DMS 273 (cell line): ENCODE data around the gene DNHD1.
A peak's percentile ranks its signal among the peaks of the same experiment; 100 is the strongest.
"Not testable (repeated sequence)": the region's sequence is repeated elsewhere in the genome, so short reads cannot be mapped to it uniquely, and the experiment has no call there.

Experiments used
- DNase-seq: peaks from one replicate; lab custom pipeline; 2025; ENCODE audit not compliant: unreplicated experiment; lab: John Stamatoyannopoulos, UW

The DNHD1 gene

DNA sequence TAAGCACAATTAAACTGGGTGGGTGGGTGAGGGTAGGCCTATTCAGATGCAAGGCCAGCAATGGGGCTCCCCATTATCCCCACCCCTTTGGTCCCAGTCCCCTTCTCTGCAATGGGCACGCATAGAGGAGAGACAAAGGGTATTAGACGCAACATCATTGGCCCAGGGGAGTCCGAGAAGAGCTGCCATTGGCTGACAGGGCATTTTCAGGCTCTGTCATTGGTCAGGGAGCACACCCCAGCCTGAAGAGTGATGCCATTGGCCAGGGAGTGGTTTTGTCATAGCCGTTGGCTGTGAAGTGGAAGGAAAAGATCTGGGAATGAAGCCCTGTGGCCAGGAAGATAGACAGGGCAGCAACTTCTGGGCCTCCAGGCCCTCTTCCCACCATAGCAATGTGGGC lies 20.5 kb upstream of the DNHD1 start:
- no peak for DNase-seq

DNA sequence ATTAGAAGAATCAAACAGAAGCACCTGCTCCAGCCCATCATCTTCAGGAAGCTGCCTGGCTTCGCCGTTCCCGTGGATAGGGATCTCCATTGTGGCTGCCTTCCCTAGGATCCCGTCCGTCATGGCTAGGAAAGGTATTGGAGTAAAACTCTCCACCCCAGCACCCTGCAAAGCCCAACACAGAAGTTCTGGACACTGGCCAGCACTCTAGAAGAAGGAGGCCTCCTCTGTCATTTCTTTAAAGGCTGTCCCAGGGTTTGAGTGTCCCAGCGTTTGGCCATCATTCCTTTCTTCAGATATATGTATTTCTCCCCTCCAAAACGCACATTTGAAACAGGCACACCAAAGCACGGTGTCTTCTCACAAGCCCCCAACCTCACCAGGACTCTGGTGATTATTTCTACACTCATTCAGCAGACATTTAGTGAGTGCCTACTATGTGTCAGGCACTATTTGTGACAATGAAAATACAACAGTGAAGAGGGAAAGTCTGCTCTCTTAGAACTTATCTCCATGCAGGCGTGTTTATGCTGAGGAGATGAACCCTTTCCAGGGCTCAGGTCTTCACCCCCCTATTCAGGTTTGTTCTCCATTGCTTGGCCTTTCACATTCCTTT lies 16.7 kb upstream of the DNHD1 start:
- DNase-seq = no peak

DNA sequence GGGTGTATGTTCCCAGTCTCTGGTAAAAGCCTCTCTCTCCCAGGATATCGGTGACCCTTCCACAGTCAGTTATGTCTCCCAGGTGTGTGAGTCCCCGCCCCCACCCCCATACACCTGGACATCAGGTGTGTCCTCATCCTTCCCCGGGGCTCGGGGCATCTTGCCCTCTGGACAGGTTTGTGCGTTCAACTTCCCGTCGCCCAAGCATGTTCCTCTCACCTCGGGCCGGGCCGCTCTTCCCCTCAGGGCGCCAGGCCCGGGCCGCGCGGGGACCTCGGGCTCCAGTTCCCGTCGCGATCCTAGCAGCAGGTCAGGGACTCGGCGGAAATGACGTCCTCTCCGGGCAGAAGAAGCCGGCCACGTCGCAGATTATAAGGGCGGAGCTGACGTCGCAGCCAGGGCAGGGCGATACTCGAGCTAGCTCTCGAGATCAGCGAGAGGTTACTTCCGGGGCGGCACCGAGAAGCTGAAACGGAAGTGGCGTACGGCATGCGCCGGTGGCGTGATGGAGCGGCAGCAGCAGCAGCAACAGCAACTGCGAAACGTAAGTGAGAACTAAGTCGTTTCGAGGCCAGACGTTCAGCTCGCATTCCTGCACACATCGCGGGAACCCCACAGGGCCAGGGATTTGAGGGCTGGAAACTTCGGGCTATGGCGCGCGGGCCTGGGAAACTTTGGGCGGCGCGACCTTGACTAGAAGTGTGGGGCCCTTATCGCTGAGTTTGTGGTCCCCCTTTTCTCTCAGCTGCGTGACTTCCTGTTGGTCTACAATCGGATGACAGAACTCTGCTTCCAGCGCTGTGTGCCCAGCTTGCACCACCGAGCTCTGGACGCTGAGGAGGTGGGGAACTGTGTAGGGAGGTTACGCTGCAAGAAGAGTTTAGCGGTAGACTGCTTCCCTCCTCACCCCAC lies 15.8 kb upstream of the DNHD1 start, which contains the start of the genes ARFIP2 and TIMM10B:
ARFIP2 (minus strand) TSS at position 320 of the 912 bp plus-strand sequence. CDS start 910 bp downstream, outside the sequence.
TIMM10B (plus strand) TSS at position 490 of the 912 bp plus-strand sequence; CDS start at position 506, 16 bp downstream.
- DNase-seq = peak; percentile 98

DNA sequence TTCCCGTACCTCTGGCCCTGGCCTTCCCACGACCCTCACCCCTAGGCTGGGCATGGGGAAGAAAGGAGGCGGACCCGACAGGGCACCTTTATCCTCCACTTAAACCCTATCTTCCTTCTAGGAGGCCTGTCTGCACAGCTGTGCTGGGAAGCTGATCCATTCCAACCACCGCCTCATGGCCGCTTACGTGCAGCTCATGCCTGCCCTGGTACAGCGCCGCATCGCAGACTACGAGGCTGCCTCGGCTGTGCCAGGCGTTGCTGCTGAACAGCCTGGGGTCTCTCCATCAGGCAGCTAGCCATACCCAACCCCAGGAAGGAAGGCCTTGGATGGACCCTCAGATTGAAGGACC lies 15.2 kb upstream of the DNHD1 start:
- DNase-seq = peak; percentile 42

DNA sequence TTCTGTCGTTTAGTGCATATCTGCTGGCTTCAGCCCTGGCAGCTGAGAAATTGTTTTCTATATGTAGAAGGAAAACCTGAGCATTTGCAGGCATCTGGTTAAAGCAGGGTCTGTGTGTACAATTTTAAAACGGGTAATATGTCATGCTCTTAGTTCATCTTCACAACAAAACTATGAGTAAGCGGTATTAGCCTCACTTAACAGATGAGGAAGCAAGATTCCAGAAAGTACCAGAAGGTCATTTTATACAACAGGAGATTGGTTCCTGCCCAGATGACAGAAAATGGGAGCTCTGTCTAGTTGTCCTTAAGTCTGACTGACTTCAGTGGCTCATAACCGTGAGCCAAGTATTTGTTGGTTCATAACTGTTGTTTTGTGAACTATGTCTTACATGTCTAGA lies 14.6 kb upstream of the DNHD1 start:
- DNase-seq = no peak

DNA sequence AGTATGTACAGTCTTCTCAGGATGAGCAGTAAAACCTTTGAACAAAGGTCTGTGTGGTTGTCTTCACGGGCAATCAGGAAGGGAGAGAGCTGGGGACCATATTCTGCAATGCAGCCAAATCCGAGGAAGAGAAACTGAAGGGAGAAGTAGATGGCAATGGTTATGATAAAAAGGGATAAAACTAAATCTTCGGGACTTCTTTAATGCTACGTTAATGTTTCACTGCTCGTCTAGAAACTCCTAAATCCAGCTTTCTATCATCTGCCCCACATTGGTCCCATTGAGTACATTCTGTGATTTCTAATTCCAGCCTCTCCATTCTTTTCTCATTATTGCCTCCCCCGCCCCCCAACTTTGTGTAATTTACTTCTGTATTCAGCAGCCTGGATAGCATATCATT lies 14.1 kb upstream of the DNHD1 start:
- no peak for DNase-seq

DNA sequence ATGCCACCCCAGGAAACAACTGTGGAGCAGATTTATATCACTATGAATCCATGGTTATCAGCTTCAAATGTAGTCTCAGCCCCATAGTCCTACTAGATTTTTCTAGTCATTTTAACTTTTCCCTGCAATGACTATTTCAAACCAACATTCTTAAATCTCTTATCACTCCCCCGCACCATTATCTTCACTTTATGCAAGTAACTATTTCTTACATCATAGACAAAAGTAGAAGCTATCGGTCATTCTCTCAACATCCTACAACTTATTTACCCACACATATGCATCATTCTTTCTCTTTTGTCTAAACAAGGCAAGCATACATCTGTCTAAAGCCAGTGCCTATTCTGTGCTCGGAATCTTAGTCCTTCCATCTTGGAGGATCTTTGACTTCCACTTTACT lies 11.4 kb upstream of the DNHD1 start:
- DNase-seq = no peak

DNA sequence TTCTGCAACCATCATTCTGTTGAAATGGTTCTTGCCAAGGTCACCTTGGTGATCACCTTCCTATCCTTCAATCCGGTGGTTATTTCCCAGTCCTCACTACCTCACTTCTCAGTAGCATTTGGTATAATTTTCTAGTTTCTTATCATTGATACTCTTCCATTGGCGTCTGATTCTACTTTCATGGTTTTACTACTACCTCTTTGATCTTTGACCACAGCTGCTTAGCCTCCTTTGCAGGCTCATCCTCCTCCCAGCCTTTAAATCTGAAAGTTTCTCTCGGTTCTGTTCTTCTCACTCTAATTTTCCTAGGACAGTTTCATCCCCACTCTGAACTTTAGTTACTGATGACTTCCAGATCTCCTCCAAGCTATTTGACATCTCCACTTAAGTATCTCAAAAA lies 10.8 kb upstream of the DNHD1 start:
- no peak for DNase-seq

DNA sequence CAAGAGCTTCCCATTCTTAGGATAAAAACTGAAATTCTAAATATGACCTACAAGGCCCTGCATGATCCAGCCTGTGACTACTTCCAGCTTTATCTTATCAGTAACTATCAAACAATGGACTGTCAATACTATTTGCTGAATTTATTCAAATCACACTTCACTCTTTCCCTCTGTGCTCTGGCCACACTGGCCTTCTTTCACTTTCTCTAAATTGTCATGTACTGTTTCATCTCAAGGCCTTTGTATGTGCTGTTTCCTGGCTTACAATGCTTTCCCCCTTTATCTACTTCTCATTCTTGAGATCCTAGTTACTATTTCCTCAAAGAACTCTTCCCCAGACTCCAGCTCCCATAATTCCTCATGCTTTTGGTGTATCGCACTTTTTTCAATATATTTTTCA lies 10.1 kb upstream of the DNHD1 start:
- no peak for DNase-seq

DNA sequence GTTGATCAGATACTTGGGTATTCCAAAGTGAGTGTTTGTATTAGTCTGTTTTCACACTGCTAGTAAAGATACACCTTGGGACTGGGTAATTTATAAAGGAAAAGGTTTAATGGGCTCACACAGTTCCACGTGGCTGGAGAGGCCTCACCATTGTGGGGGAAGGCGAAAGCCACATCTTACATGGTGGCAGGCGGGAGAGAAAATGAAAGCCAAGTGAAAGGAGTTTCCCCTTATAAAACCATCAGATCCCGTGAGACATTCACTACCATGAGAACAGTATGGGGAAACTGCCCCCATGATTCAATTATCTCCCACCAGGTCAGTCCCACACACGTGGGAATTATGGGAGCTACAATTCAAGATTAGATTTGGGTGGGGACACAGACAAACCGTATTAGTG lies 8.7 kb upstream of the DNHD1 start:
- no peak for DNase-seq

DNA sequence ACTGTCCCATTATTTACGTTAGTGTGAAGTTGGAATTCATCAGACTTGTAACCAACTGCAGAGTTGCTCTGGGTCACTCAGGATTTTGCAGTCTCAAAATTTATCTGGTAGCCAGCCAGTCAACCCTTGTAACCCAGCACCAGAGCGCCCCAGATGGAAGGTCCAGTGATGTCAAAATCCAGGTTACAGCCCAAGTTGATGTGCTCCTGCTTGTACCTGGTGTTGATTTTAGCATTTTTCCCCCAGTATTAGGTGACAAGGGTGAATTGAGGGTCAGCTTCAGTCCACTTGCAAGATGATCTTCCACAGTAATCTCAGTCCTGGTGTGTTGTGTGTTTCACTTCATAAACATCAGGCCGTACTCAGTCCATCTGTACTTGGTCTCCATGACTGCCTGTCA lies 8.3 kb upstream of the DNHD1 start:
- no peak for DNase-seq

DNA sequence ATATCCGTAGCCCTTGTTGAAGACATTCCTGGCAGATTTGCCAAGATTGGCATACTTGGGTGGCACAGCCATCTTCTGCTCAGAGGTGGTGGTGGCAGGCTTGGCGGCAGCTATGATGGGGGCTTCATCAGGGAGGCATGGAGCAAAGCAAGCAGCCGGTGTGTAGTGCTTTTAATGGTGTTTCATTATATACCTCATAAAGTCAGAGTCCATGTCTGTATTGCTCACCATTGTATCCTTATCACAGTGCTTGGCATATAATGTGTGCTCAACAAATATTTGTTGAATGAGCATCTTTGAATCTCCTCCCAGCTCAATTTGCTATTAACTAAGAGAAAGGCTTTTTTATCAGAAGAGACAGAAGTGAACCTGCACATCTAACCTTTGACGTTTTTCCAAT lies 7.8 kb upstream of the DNHD1 start:
- DNase-seq = no peak

DNA sequence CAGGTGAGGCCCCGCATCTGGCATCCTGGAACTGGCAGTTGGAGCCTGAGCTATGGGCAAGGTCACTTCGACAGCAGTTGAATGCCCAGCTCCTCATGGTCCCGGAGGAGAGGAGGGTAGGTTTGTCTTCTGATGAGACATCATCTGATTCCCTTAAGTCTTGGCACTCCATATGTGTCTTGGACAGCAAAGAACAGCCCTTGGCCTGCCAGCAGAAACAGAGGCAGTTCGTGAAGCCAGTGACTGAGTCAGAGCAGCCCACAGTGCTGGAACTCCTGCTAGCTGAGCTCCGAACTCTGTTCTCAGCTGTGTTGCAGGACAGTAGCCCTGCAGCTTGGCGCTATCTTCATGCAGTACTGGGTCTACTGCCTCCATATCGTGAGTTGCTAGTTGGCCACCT lies 1.0 kb downstream of the DNHD1 start:
- DNase-seq = no peak

DNA sequence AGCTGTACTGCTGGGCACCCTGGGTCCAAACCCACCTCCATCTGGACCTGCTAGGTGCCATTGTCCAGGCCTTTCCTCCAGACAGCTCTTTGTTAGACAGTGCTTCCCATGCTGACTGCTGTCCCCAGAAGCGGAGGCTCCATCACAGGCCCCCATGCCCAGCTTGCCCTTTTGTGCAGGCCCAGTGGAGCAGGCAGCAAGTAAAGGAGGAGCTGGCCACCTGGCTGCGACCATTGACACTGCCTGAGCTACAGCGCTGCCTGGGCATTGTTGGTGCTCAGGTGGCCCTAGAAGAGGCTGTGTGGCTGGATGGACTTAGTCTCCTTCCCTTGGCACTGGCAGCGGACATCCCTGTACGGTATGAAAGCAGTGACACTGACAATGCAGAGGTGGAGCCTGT lies 1.5 kb downstream of the DNHD1 start:
- DNase-seq = no peak

DNA sequence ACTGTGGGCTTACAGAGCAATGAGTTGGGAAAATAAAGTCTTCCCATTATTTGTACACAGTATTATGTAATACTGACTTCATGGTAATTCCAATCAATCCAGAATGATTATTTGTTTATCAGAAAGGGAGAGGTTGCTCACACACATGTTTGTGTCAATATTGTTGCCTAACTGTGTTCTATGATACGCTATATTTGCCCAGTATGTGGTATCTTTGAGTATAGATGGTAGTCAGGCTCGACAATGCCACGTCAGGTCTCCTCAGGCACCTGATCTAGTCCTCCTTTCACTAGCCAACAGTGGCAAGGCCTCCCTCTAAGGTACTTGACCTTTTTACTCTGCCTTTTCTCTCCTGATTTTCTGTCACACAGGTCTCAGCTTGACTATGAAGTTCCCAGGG lies 5.3 kb downstream of the DNHD1 start:
- DNase-seq = no peak

DNA sequence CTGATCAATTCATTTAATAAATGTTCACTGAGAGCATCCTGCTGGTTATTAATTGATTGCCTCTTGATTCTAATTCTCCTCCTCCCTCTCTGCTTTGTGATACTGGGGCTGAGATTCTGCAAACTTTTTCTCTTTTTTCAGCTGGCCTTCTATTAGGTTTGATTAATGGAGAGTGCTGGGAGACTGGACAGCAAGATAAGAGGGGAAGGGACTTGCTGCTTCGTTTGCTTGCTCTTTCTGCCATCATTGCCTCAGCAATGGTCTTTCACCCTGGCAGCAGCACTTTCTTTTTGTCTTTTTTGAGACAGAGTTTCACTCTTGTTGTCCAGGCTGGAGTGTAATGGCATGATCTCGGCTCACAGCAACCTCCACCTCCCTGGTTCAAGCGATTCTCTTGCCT lies 7.1 kb downstream of the DNHD1 start:
- DNase-seq = no peak

DNA sequence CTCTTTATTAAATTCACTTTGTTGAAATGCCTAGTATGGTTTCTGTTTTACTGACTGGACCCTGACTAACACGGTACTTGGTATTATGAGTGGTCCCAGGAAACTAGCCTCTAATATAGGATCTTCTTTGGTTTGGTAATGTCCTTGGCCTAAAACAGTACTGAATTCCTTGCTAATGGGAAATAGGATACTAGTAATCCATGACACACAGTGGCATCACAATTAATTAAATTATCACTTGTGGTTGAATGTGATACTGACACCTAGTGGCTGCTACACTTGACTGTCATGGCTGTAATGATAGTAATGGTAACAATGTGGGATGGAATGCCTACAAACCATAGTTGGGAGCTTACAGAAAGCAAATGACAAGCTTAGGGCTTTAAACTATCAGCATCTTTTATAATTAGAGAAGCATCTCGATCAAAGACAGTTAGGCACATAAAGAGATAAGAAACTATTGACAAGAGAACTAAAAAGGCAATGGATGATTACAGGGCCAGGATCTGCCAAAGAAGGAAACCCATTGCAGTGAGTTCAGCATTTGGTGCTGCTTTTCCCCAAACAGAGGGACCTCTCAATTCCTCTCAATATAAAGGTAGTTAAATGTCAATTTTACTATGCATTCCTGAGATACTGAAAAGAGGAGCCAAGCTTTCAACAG lies 8.6 kb downstream of the DNHD1 start:
- DNase-seq = peak; percentile 49

DNA sequence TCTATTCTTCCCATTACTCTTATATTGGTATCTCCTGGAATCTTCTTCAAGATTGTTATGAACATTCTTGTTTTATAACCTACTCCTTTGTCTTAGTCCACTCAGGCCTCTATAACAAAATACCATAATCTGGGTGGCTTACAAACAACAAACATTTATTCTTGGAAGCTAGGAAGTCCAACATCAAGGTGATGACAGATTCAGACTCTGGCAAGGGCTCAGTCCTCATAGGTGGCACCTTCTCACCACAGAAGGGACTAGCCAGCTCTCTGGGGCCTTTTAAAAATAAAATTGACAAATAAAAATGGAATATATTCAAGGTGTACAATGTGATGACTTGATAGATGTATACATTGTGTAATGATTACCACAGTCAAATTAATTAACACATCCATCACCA lies 19.8 kb downstream of the DNHD1 start:
- DNase-seq = no peak

DNA sequence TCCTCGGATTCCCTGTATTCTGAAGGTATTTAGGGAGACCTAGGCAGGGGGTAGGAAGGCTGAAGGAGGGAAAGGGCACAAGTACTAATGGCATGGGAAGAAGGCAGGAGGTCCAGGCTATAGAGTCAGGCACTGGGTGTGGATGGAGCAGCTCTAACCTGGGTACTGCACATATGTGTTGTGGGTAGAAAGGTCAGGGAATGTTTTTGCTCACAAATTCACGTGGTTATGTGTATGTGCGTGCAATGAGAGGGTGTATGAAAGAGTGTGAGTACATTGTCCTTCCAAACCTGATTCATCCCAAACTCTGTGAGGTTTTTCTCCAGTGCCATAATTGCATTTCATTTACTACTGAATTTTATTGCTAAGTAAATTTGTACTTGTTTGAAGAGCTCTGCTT lies 23.2 kb downstream of the DNHD1 start:
- DNase-seq = no peak

DNA sequence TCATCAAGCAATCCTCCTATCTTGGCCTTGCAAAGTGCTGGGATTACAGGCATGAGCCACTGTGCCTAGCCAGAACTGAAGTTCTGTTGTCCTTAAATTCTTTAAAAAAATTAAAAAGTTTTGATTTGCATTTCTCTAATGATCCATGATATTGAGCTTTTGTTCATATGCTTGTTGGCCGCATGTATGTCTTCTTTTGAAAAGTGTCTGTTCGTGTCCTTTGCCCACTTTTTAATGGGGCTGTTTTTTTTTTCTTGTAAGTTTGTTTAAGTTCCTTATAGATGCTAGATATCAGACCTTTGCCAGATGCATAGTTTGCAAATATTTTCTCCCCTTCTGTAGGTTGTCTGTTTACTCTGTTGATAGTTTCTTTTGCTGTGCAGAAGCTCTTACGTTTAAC lies 24.9 kb downstream of the DNHD1 start:
- DNase-seq = not testable (repeated sequence)

DNA sequence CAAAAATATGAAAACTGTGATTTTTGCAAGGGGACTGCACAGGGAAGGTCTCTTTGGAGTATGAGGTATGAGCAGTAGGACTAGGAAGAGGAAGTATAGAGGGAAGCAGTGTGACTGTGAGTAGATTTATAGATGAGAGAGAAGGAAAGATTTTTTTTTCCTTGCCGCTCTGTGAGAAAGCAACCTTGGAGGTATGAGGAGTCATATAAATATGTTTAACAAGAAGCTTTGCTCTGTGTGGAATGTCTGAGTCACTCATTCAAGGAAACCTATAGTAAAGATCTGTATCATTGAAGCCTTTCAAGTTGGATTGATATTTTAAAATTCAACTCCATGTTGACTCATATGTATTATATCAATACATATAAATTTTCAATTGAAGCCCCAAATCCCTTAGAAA lies 26.2 kb downstream of the DNHD1 start:
- no peak for DNase-seq
